ENCODE results near the gene NOX3.
"Not testable (repeated sequence)": the region's sequence is repeated elsewhere in the genome, so short reads cannot be mapped to it uniquely, and the experiment has no call there.

Gene NOX3

GRCh38 chr6:155472886-155473285, 17.2 kb upstream of the NOX3 start:
- TF ChIP-seq CTCF (IDR thresholded peaks at IDR 0.05; ENCODE audit: low read depth, low read length), result no peak
- H3K4me3 ChIP-seq (ENCODE audit: low read depth, low read length), result no peak overlapping the region
- peak; percentile 58 for DNase-seq (ENCODE audit: low read depth, low spot score)
- in situ Hi-C loops (cut with HindIII; ENCODE audit: low sequenced_read_pairs), result no loop called here

GRCh38 chr6:155470979-155471616, 15.5 kb upstream of the NOX3 start:
- H3K4me3 ChIP-seq (ENCODE audit: low read depth, low read length); in situ Hi-C loops (cut with HindIII; ENCODE audit: low sequenced_read_pairs); DNase-seq (ENCODE audit: low read depth, low spot score): not testable (repeated sequence)

- H3K4me3 ChIP-seq (ENCODE audit: low read depth, low read length); DNase-seq (ENCODE audit: low read depth, low spot score); in situ Hi-C loops (cut with HindIII; ENCODE audit: low sequenced_read_pairs): not testable (repeated sequence)
Measured at GRCh38 chr6:155468543-155468942, 12.9 kb upstream of the NOX3 start.

- TF ChIP-seq CTCF (IDR thresholded peaks at IDR 0.05; ENCODE audit: low read depth, low read length), result no peak
- no peak overlapping the region for H3K4me3 ChIP-seq (ENCODE audit: low read depth, low read length)
- DNase-seq (ENCODE audit: low read depth, low spot score), result no peak
- in situ Hi-C loops (cut with HindIII; ENCODE audit: low sequenced_read_pairs), result no loop called here
Measured at GRCh38 chr6:155466539-155466938, 10.9 kb upstream of the NOX3 start.

- no peak for TF ChIP-seq CTCF (IDR thresholded peaks at IDR 0.05; ENCODE audit: low read depth, low read length)
- in situ Hi-C loops (cut with HindIII; ENCODE audit: low sequenced_read_pairs), result no loop called here
- no peak overlapping the region for H3K4me3 ChIP-seq (ENCODE audit: low read depth, low read length)
- no peak for DNase-seq (ENCODE audit: low read depth, low spot score)
Measured at GRCh38 chr6:155461556-155461955, 5.9 kb upstream of the NOX3 start.

- no peak overlapping the region for H3K4me3 ChIP-seq (ENCODE audit: low read depth, low read length)
- in situ Hi-C loops (cut with HindIII; ENCODE audit: low sequenced_read_pairs), result no loop called here
- no peak for DNase-seq (ENCODE audit: low read depth, low spot score)
- TF ChIP-seq CTCF (IDR thresholded peaks at IDR 0.05; ENCODE audit: low read depth, low read length), result no peak
Measured at GRCh38 chr6:155454471-155454870, 1.2 kb downstream of the NOX3 start.

GRCh38 chr6:155454008-155454407, 1.6 kb downstream of the NOX3 start:
- in situ Hi-C loops (cut with HindIII; ENCODE audit: low sequenced_read_pairs), result no loop called here
- no peak overlapping the region for H3K4me3 ChIP-seq (ENCODE audit: low read depth, low read length)
- DNase-seq (ENCODE audit: low read depth, low spot score), result no peak
- no peak for TF ChIP-seq CTCF (IDR thresholded peaks at IDR 0.05; ENCODE audit: low read depth, low read length)

GRCh38 chr6:155452576-155452975, 3.1 kb downstream of the NOX3 start:
- H3K4me3 ChIP-seq (ENCODE audit: low read depth, low read length), result no peak overlapping the region
- peak; percentile 41 for DNase-seq (ENCODE audit: low read depth, low spot score)
- no peak for TF ChIP-seq CTCF (IDR thresholded peaks at IDR 0.05; ENCODE audit: low read depth, low read length)
- in situ Hi-C loops (cut with HindIII; ENCODE audit: low sequenced_read_pairs), result no loop called here

GRCh38 chr6:155451530-155451929, 4.1 kb downstream of the NOX3 start:
- in situ Hi-C loops (cut with HindIII; ENCODE audit: low sequenced_read_pairs), result not testable (repeated sequence)

More at GRCh38 chr6:155451530-155451929, 4.1 kb downstream of the NOX3 start:
- not testable (repeated sequence) for DNase-seq (ENCODE audit: low read depth, low spot score); H3K4me3 ChIP-seq (ENCODE audit: low read depth, low read length)

All from astrocyte of the spinal cord (primary cell).